B cell (primary cell): Measurements from ENCODE around the gene GSTP1. TPM values are rescaled to one million over a fixed set of nuclear protein-coding genes. Genes with fewer than 3 reads are reported as not detected.
A peak's percentile ranks its signal among the peaks of the same experiment; 100 is the strongest.

Experiments used
- ATAC-seq: fragments of 200-7000 bp; cut with Tn5 transposase; one replicate; pipeline ENCODE4 v1.10.0; 2021; ENCODE audit warnings: low read depth, mild to moderate bottlenecking, moderate number of reproducible peaks, moderate library complexity
- CTCF ChIA-PET: fragments of 350-600 bp; sonication (Branson Sonifier 250); formaldehyde crosslinking; loops from one replicate; lab custom pipeline; 2021; ENCODE audit warnings: antibody characterized with exemption, inconsistent platforms; lab: Charles Lee
- POLR2A ChIA-PET: fragments of 350-600 bp; sonication (Branson Sonifier 250); formaldehyde crosslinking; loops from one replicate; lab custom pipeline; 2021; ENCODE audit warnings: antibody characterized with exemption; lab: Charles Lee
- DNase-seq: peaks from one replicate; pipeline ENCODE4 v3.0.0; 2013
- H2AFZ ChIP-seq: 2 replicates; pipeline ENCODE4 v1.6.1; 2012; ENCODE audit warnings: mild to moderate bottlenecking, low read depth, low read length; ENCODE audit not compliant: insufficient read depth, poor library complexity, severe bottlenecking
- H3K27ac ChIP-seq, 2 donors: 1 replicate in 1 of 2; 2 replicates in 1 of 2; pipeline ENCODE4 v1.5.1; 2012 to 2013; ENCODE audit warnings: low read length in 2 of 2, mild to moderate bottlenecking in 2 of 2, moderate library complexity in 1 of 2
- H3K27me3 ChIP-seq, 4 experiments: fragments of 200-600 bp in 1 of 4; sonication (generic) in 1 of 4; replicated peaks in 1 of 4; 1 replicate in 2 of 4; 2 replicates in 2 of 4; pipeline versions ENCODE4 v1.6.1 to v1.7.0; 2013 to 2016; ENCODE audit warnings: low read length in 3 of 4, mild to moderate bottlenecking in 2 of 4, mixed read lengths in 1 of 4, moderate library complexity in 1 of 4; ENCODE audit not compliant: insufficient read depth in 4 of 4, control insufficient read depth in 3 of 4; ENCODE audit errors: control extremely low read depth in 1 of 4
- H3K36me3 ChIP-seq, 2 experiments: replicated peaks in 1 of 2; 1 replicate in 1 of 2; 2 replicates in 1 of 2; pipeline versions ENCODE4 v1.6.1 to v1.7.1; 2013; ENCODE audit warnings: low read length in 1 of 2; ENCODE audit not compliant: insufficient read depth in 2 of 2, control insufficient read depth in 1 of 2; ENCODE audit errors: control extremely low read depth in 1 of 2, extremely low read depth in 1 of 2
- H3K4me1 ChIP-seq, 2 donors: fragments of 200-600 bp in 1 of 2; sonication (generic) in 1 of 2; 1 replicate in 1 of 2; 2 replicates in 1 of 2; pipeline versions ENCODE4 v1.5.1 to v1.6.1; 2013 to 2017; ENCODE audit warnings: low read length in 2 of 2; ENCODE audit not compliant: control insufficient read depth in 2 of 2, insufficient read depth in 2 of 2
- H3K4me2 ChIP-seq: replicated peaks from 2 replicates; pipeline ENCODE3; 2012; ENCODE audit warnings: mild to moderate bottlenecking, low read depth, low read length; ENCODE audit not compliant: poor library complexity, severe bottlenecking
- H3K4me3 ChIP-seq, 5 experiments: fragments of 200-600 bp in 1 of 5; sonication (generic) in 1 of 5; 1 replicate in 3 of 5; 2 replicates in 2 of 5; pipeline versions ENCODE4 v1.5.1 to v1.7.0; 2011 to 2016; ENCODE audit warnings: low read length in 4 of 5, mild to moderate bottlenecking in 4 of 5, low read depth in 2 of 5, control low read depth in 1 of 5, moderate library complexity in 1 of 5; ENCODE audit not compliant: insufficient read depth in 1 of 5; ENCODE audit errors: control extremely low read depth in 1 of 5, extremely low read depth in 1 of 5
- H3K79me2 ChIP-seq: fragments of 200-600 bp; sonication (generic); one replicate; pipeline ENCODE4 v1.6.0; 2016; ENCODE audit warnings: low read length; ENCODE audit not compliant: control insufficient read depth, insufficient read depth
- H3K9ac ChIP-seq: fragments of 200-600 bp; sonication (generic); 2 replicates; pipeline ENCODE4 v1.6.1; 2017; ENCODE audit warnings: mild to moderate bottlenecking, low read length, moderate library complexity
- H3K9me3 ChIP-seq, 3 donors: one replicate each; pipeline versions ENCODE4 v1.6.1 to v1.7.1; 2013; ENCODE audit warnings: low read length in 2 of 3; ENCODE audit not compliant: control insufficient read depth in 2 of 3, insufficient read depth in 1 of 3; ENCODE audit errors: control extremely low read depth in 1 of 3
- H4K20me1 ChIP-seq: 2 replicates; pipeline ENCODE4 v1.6.0; 2012; ENCODE audit warnings: mild to moderate bottlenecking, low read length; ENCODE audit not compliant: insufficient read depth, control insufficient read depth, poor library complexity, severe bottlenecking
- H3K27ac Mint-ChIP-seq: one replicate; pipeline ENCODE4 v1.8.0; 2021; ENCODE audit warnings: mixed read lengths
- H3K27me3 Mint-ChIP-seq: one replicate; pipeline ENCODE4 v1.8.0; 2021; ENCODE audit warnings: mixed read lengths
- H3K4me1 Mint-ChIP-seq: one replicate; pipeline ENCODE4 v1.8.0; 2021; ENCODE audit warnings: mixed read lengths
- H3K4me3 Mint-ChIP-seq: one replicate; pipeline ENCODE4 v1.8.0; 2021; ENCODE audit warnings: mixed read lengths
- H3K9me3 Mint-ChIP-seq: one replicate; pipeline ENCODE4 v1.8.0; 2022; ENCODE audit warnings: mixed read lengths; ENCODE audit not compliant: insufficient read depth
- CTCF ChIP-seq: fragments of 200-600 bp; IDR thresholded peaks from one replicate; pipeline ENCODE4 v1.8.0; 2022; ENCODE audit warnings: antibody characterized with exemption, mild to moderate bottlenecking
- EZH2 ChIP-seq: IDR thresholded peaks from 2 replicates; pipeline ENCODE4 v1.6.1; 2012; ENCODE audit warnings: borderline replicate concordance, low read depth, mild to moderate bottlenecking, moderate library complexity, low read length; ENCODE audit not compliant: insufficient read depth, poor library complexity, severe bottlenecking
- WGBS: methylation state at CpG from one replicate; pipeline ENCODE4 v1.1.5; 2013; ENCODE audit warnings: missing lambda C conversion rate; ENCODE audit not compliant: insufficient coverage; 5-methylcytosine and 5-hydroxymethylcytosine counted together
- intact Hi-C: fragments of 100-400 bp; cut with micrococcal nuclease; formaldehyde crosslinking; loops from one replicate; pipeline ENCODE4 v1.10.0; 2022
- polyA plus RNA-seq: library from polyadenylated mRNA; depleted of rRNA; stranded (reverse); fragments of >200 nt; gene quantifications from 2 replicates; pipeline ENCODE4 v1.2.3, GENCODE V29; 2012
- total RNA-seq, 2 donors: library from RNA; stranded (reverse); fragments of 120-200 nt in 1 of 2; gene quantifications; 1 replicate in 1 of 2; 2 replicates in 1 of 2; pipeline versions ENCODE4 v1.2.3 to v1.2.4, GENCODE V29; 2013 to 2022

The GSTP1 gene
- total and polyA plus RNA-seq, 2 donors (not counting 1 experiment from before 2014, with no cell fraction given) = 200 to 313 TPM

- intact Hi-C loops = loop anchor here (1.0 kb wide), 6 partner anchors 15 to 57 kb away; partner anchors contain the start of gene NDUFV1
- Mint-ChIP-seq H3K4me3 (peak within 1 kb of the TSS; percentile 90), H3K9me3 (no peaks in the 10 kb centered on the region), H3K4me1 (peaks cover 17% of the 10 kb centered on the region), H3K27me3 (no peaks in the 10 kb centered on the region), H3K27ac (peak within 1 kb of the TSS; percentile 90)
- Histone ChIP-seq H3K4me3 (peak within 1 kb of the TSS in 4 of 5 experiments; percentile 68 to 76 (median 74)), H3K27ac (peak within 1 kb of the TSS; percentile 85), H3K9ac (peak within 1 kb of the TSS; percentile 75), H3K4me2 (peak within 1 kb of the TSS; percentile 99), H4K20me1 (peaks cover 9% of the 10 kb centered on the region), H3K27me3 (no peaks in the 10 kb centered on the region), H3K9me3 (no peaks in the 10 kb centered on the region), H3K79me2 (no peaks in the 10 kb centered on the region), H3K4me1 (peaks cover 14 to 19% of the 10 kb centered on the region in 2 donors), H3K36me3 (no peaks in the 10 kb centered on the region), H2AFZ (peak within 1 kb of the TSS; percentile 81)
- ChIA-PET CTCF (interaction anchor here (0.6 to 7.5 kb wide), 31 partner anchors 9 to 906 kb away, joined by 3 to 105 read pairs (median 5); partner anchors contain the start of genes ACY3, GSTP1, POLD4 and PPP1CA), POLR2A (interaction anchor here (0.6 to 2.8 kb wide), 14 partner anchors 15 to 228 kb away, joined by 3 to 31 read pairs (median 5); partner anchors contain the start of genes ACY3, GSTP1, PPP1CA and PTPRCAP)
- peak; percentile 50 for ATAC-seq
- TF ChIP-seq CTCF (peak; percentile 91), EZH2 (no peak)
- WGBS = under 1% methylated on average over 92 of the region's 102 CpGs
- peak; percentile 95 for DNase-seq
Observed at GRCh38 chr11:67629386-67630227, 46.0 kb downstream of the GSTP1 start, which contains the start of gene NUDT8. Gene NUDT8, minus strand, starts transcription at chr11:67629937. Its CDS starts 26 bp downstream, at chr11:67629911.
